Activated CD4-positive, alpha-beta T cell treated with anti-CD3 and anti-CD28 coated beads for 36 hours (primary cell): Measurements from ENCODE around the gene GCN1. TPM values are rescaled to one million over a fixed set of nuclear protein-coding genes. Genes with fewer than 3 reads are reported as not detected.
"Not testable (repeated sequence)": the region's sequence is repeated elsewhere in the genome, so short reads cannot be mapped to it uniquely, and the experiment has no call there.

Source experiments
- ATAC-seq: fragments of 200-7000 bp; cut with Tn5 transposase; one replicate; pipeline ENCODE4 v1.10.0; 2021; ENCODE audit warnings: mild to moderate bottlenecking, moderate library complexity
- CTCF ChIA-PET: fragments of 350-600 bp; sonication (Branson Sonifier 250); formaldehyde crosslinking; loops from one replicate; lab custom pipeline; 2021; ENCODE audit warnings: antibody characterized with exemption; lab: Charles Lee
- POLR2A ChIA-PET: fragments of 350-600 bp; sonication (Branson Sonifier 250); formaldehyde crosslinking; loops from one replicate; lab custom pipeline; 2021; ENCODE audit warnings: antibody characterized with exemption, inconsistent platforms; lab: Charles Lee
- DNase-seq: peaks from one replicate; pipeline ENCODE4 v3.0.0-alpha.2; 2020
- H3K27ac Mint-ChIP-seq: one replicate; pipeline ENCODE4 v1.8.0; 2021; ENCODE audit warnings: mixed read lengths
- H3K27me3 Mint-ChIP-seq: one replicate; pipeline ENCODE4 v1.8.0; 2021; ENCODE audit warnings: mixed read lengths
- H3K36me3 Mint-ChIP-seq: one replicate; pipeline ENCODE4 v1.8.0; 2021; ENCODE audit warnings: low read depth, mixed read lengths
- H3K4me1 Mint-ChIP-seq: one replicate; pipeline ENCODE4 v1.8.0; 2021; ENCODE audit warnings: mixed read lengths
- H3K4me3 Mint-ChIP-seq: one replicate; pipeline ENCODE4 v1.8.0; 2021; ENCODE audit warnings: mild to moderate bottlenecking, moderate library complexity, mixed read lengths
- H3K9me3 Mint-ChIP-seq: one replicate; pipeline ENCODE4 v1.8.0; 2021; ENCODE audit warnings: low read depth, mixed read lengths
- intact Hi-C, 2 experiments: fragments of 100-400 bp; cut with DNase I in 1 of 2; cut with micrococcal nuclease in 1 of 2; formaldehyde crosslinking; loops; one replicate each; pipeline versions ENCODE4 v1.14.2 to v1.15.1; 2022 to 2024; cut with DNase I, micrococcal nuclease
- total RNA-seq, 2 experiments: library from RNA; stranded (reverse); gene quantifications; one replicate each; pipeline ENCODE4 v1.2.3, GENCODE V29; 2021

Gene GCN1
- total RNA-seq, 2 experiments from 2014 or later, result 125 to 139 TPM

- peaks cover 84% of the 10 kb centered on the region for H3K4me1 Mint-ChIP-seq
Observed at GRCh38 chr12:120237360-120238171, 43.1 kb upstream of the GCN1 start.

DNA sequence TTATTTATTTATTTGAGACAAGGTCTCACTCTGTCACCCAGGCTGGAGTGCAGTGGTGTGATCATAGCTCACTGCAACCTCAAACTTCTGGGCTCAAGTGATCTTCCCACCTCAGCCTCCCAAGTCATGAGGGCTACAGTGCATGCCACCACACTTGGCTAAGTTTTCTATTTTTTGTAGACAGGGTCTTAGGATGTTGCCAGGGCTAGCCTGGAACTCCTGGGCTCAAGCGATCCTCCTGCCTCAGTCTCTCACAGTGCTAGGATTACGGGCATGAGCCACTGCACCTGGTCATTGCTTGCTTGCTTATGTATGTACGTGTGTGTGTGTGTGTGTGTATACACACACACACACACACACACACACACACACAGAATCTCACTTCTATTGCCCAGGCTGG, 42.3 kb upstream of the GCN1 start:
- H3K27me3 Mint-ChIP-seq, H3K4me3 Mint-ChIP-seq, H3K9me3 Mint-ChIP-seq, H3K36me3 Mint-ChIP-seq, DNase-seq, H3K27ac Mint-ChIP-seq, ATAC-seq, intact Hi-C loops: not testable (repeated sequence)
- CTCF ChIA-PET, result interaction anchor here (1.3 to 9.9 kb wide), 6 partner anchors 8 to 34 kb away, joined by 3 to 69 read pairs (median 10); no protein-coding TSS in a partner anchor
- H3K4me1 Mint-ChIP-seq, result peaks cover 84% of the 10 kb centered on the region
- POLR2A ChIA-PET, result interaction anchor here (1.3 to 5.8 kb wide), 2 partner anchors 9 to 55 kb away, joined by 4 to 47 read pairs; partner anchors contain the start of genes RNU4-1 and RNU4-2

More at GRCh38 chr12:120237360-120238171, 43.1 kb upstream of the GCN1 start:
- CTCF ChIA-PET, result interaction anchor here (0.6 to 9.9 kb wide), 8 partner anchors 9 to 28 kb away, joined by 3 to 69 read pairs (median 10); partner anchors contain the start of gene PXN
- no peaks in the 10 kb centered on the region for H3K9me3 Mint-ChIP-seq
- no peak for DNase-seq
- POLR2A ChIA-PET, result interaction anchor here (0.6 to 5.8 kb wide), 3 partner anchors 9 to 54 kb away, joined by 3 to 47 read pairs (median 4); partner anchors contain the start of genes RNU4-1 and RNU4-2
- no peak for ATAC-seq
- intact Hi-C loops, result no loop called here
- no peak overlapping the region for H3K4me3 Mint-ChIP-seq
- no peaks in the 10 kb centered on the region for H3K36me3 Mint-ChIP-seq
- no peaks in the 10 kb centered on the region for H3K27me3 Mint-ChIP-seq
- H3K27ac Mint-ChIP-seq, result peak overlapping the region; percentile 51

- intact Hi-C loops, result no loop called here
- no peak for DNase-seq
- no peaks in the 10 kb centered on the region for H3K36me3 Mint-ChIP-seq
- H3K27ac Mint-ChIP-seq, result peak overlapping the region; percentile 58
- ChIA-PET CTCF (interaction anchor here (0.9 to 9.9 kb wide), 10 partner anchors 7 to 55 kb away, joined by 3 to 69 read pairs (median 6); no protein-coding TSS in a partner anchor), POLR2A (interaction anchor here (0.5 to 5.8 kb wide), 4 partner anchors 7 to 56 kb away, joined by 3 to 47 read pairs (median 6); partner anchors contain the start of genes RNU4-1 and RNU4-2)
- no peak overlapping the region for H3K4me3 Mint-ChIP-seq
- no peaks in the 10 kb centered on the region for H3K27me3 Mint-ChIP-seq
- H3K9me3 Mint-ChIP-seq, result no peaks in the 10 kb centered on the region
- ATAC-seq, result no peak
- peaks cover 85% of the 10 kb centered on the region for H3K4me1 Mint-ChIP-seq
Observed at GRCh38 chr12:120235369-120236323, 41.1 kb upstream of the GCN1 start.

GRCh38 chr12:120234643-120235368, 40.3 kb upstream of the GCN1 start:
- Mint-ChIP-seq H3K36me3 (no peaks in the 10 kb centered on the region), H3K4me1 (peaks cover 85% of the 10 kb centered on the region), H3K27ac (peak overlapping the region; percentile 65), H3K27me3 (no peaks in the 10 kb centered on the region), H3K9me3 (no peaks in the 10 kb centered on the region), H3K4me3 (no peak overlapping the region)
- intact Hi-C loops, result no loop called here
- CTCF ChIA-PET, result interaction anchor here (0.8 to 2.5 kb wide), 9 partner anchors 9 to 56 kb away, joined by 3 to 11 read pairs (median 5); no protein-coding TSS in a partner anchor
- ATAC-seq (no peak), DNase-seq (no peak)
- POLR2A ChIA-PET, result interaction anchor here (0.5 to 5.8 kb wide), 4 partner anchors 27 to 57 kb away, joined by 3 to 47 read pairs (median 5); partner anchors contain the start of genes RNU4-1 and RNU4-2

DNA sequence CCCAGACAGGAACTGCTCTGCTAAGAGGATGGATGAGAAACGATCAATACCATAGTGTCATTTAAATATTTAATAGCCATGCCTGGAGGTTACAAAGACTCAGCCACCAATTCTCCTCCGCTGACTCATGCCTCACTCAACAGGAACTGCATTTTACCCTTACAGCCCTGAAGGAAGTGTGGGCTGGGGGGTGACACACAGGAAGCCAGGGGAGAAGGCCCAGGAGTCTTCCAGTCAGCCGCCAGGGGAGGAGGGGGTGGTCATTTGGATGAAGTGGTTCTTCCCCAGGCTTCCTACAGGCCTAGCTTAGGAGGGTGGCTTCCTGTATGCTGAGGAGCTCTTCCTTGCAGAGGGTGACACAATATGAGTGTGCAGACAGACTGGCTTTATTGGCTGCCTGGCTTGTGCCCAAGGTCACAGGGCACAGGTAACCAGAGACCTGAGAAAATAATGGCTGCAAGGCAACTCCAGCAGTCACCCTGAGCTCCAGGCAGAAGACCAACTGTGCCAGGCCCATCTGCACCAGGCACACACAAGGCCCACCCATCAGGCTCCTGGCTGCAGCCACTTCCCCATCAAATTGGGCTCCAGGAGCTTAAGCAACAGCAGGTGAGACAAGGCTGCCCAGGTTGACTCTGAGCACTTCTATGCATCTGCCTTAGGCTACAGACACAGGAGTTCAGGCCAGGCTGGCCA, 36.9 kb upstream of the GCN1 start:
- POLR2A ChIA-PET, result interaction anchor here (0.8 to 11.7 kb wide), 6 partner anchors 9 to 86 kb away, joined by 3 to 275 read pairs (median 10); partner anchors contain the start of genes PXN, RNU4-1, RNU4-2 and RPLP0
- no peaks in the 10 kb centered on the region for H3K27me3 Mint-ChIP-seq
- H3K36me3 Mint-ChIP-seq, result no peaks in the 10 kb centered on the region
- peaks cover 91% of the 10 kb centered on the region for H3K4me1 Mint-ChIP-seq
- no peaks in the 10 kb centered on the region for H3K9me3 Mint-ChIP-seq
- peak; percentile 88 for ATAC-seq
- intact Hi-C loops, result loop anchor here (1.0 to 2.0 kb wide), 3 partner anchors 17 to 31 kb away; partner anchors contain the start of gene RPLP0 (in 1 of the 2)
- peak overlapping the region; percentile 52 for H3K4me3 Mint-ChIP-seq
- peak; percentile 92 for DNase-seq
- CTCF ChIA-PET, result interaction anchor here (0.7 to 11.0 kb wide), 11 partner anchors 9 to 298 kb away, joined by 3 to 518 read pairs (median 6); partner anchors contain the start of genes COQ5, PXN, RNU4-1 and RNU4-2
- peak overlapping the region; percentile 97 for H3K27ac Mint-ChIP-seq

DNA sequence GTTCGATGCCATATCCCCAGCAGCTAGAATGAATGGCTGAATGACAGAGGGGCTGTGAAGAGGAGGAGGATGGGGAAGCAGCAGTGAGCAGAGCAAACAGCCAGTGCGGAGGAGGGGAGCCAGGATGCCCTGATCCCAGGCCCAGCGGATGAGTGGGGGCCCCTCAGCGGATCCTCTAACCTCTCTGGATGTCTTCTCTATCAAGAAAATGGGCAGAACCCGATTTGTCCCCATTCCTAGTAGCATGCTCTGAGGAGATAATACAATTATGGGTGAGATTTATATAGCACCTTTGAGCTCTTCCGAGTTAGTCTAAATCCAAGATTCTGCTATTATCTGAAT, 36.4 kb upstream of the GCN1 start:
- H3K27ac Mint-ChIP-seq, result peak overlapping the region; percentile 97
- intact Hi-C loops, result loop anchor here (1.0 to 2.0 kb wide), 3 partner anchors 17 to 30 kb away; partner anchors contain the start of gene RPLP0 (in 1 of the 2)

DNA sequence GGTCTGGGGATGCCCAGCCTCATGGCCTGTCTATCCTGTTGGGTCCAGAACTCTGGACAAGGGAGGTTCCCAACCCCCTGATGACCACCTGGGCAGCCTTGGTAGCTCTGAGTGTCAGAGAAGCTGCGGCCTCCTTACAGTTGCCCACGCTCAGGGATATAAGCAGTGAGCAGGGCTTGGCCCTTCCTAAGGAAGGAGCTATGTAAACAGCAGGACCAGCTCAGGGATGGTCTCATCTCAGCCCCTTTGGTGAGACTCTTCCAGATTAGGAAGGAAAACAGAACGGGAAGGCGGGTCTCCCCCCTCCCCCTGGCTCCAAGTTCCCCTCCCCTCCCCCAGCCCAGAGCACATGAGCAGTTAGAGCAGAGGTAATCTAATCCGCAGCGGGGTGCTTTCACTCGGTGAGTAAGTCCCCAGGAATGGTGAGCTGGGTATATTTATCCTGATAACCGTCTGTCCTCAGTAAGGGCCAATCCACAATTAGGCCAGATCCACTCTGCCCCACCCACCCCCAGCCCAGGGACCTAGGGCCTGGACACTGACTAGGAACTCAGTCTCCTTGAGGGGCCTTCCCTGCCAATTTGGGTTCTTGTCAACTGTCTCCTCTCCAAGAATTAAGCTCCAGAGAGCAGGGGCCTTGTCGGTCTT, 35.9 kb upstream of the GCN1 start:
- POLR2A ChIA-PET, result interaction anchor here (1.9 to 11.7 kb wide), 4 partner anchors 18 to 61 kb away, joined by 5 to 275 read pairs (median 38); partner anchors contain the start of genes PXN, RNU4-1, RNU4-2 and RPLP0
- Mint-ChIP-seq H3K27me3 (no peaks in the 10 kb centered on the region), H3K27ac (peak overlapping the region; percentile 97), H3K9me3 (no peaks in the 10 kb centered on the region), H3K4me1 (peaks cover 93% of the 10 kb centered on the region), H3K4me3 (peak overlapping the region; percentile 52), H3K36me3 (peaks cover 5% of the 10 kb centered on the region)
- CTCF ChIA-PET, result interaction anchor here (0.5 to 11.0 kb wide), 9 partner anchors 10 to 239 kb away, joined by 3 to 518 read pairs (median 9); partner anchors contain the start of genes PXN, RNU4-1, RNU4-2 and RPLP0
- intact Hi-C loops, result loop anchor here in 1 of 2 experiments (2.0 kb wide), 1 partner anchor 30 kb away; the partner anchor contains the start of gene RPLP0
- ATAC-seq, result no peak
- no peak for DNase-seq

More for the DNA sequence above, 36.4 kb upstream of the GCN1 start:
- no peaks in the 10 kb centered on the region for H3K9me3 Mint-ChIP-seq
- peaks cover 93% of the 10 kb centered on the region for H3K4me1 Mint-ChIP-seq
- H3K4me3 Mint-ChIP-seq, result peak overlapping the region; percentile 52
- DNase-seq, result no peak
- no peaks in the 10 kb centered on the region for H3K27me3 Mint-ChIP-seq
- CTCF ChIA-PET, result interaction anchor here (0.5 to 11.0 kb wide), 10 partner anchors 9 to 239 kb away, joined by 3 to 518 read pairs (median 6); partner anchors contain the start of genes PXN, RNU4-1, RNU4-2 and RPLP0
- ATAC-seq, result no peak
- H3K36me3 Mint-ChIP-seq, result peaks cover 4% of the 10 kb centered on the region
- POLR2A ChIA-PET, result interaction anchor here (1.0 to 11.7 kb wide), 5 partner anchors 17 to 86 kb away, joined by 3 to 275 read pairs (median 16); partner anchors contain the start of genes PXN, RNU4-1, RNU4-2 and RPLP0

GRCh38 chr12:120229487-120230325, 35.2 kb upstream of the GCN1 start:
- H3K9me3 Mint-ChIP-seq, result no peaks in the 10 kb centered on the region
- intact Hi-C loops, result loop anchor here (2.0 to 10.0 kb wide), 2 partner anchors 29 to 205 kb away; partner anchors contain the start of genes COX6A1 (in 1 of the 2) and RPLP0 (in 1 of the 2)
- ChIA-PET CTCF (interaction anchor here (2.1 to 11.0 kb wide), 5 partner anchors 11 to 61 kb away, joined by 9 to 518 read pairs (median 69); partner anchors contain the start of genes PXN, RNU4-1, RNU4-2 and RPLP0), POLR2A (interaction anchor here (1.9 to 11.7 kb wide), 4 partner anchors 19 to 61 kb away, joined by 5 to 275 read pairs (median 38); partner anchors contain the start of genes PXN, RNU4-1, RNU4-2 and RPLP0)
- no peaks in the 10 kb centered on the region for H3K27me3 Mint-ChIP-seq
- peaks cover 91% of the 10 kb centered on the region for H3K4me1 Mint-ChIP-seq
- ATAC-seq (no peak), DNase-seq (no peak)
- H3K4me3 Mint-ChIP-seq, result no peak overlapping the region
- peak overlapping the region; percentile 97 for H3K27ac Mint-ChIP-seq
- H3K36me3 Mint-ChIP-seq, result peaks cover 5% of the 10 kb centered on the region
